HepG2 (cell line): Measurements from ENCODE around the gene GALR2. TPM values are rescaled to one million over a fixed set of nuclear protein-coding genes. Genes with fewer than 3 reads are reported as not detected.
A peak's percentile ranks its signal among the peaks of the same experiment; 100 is the strongest.

Experiments
- ATAC-seq: fragments of 200-7000 bp; cut with Tn5 transposase; 3 replicates; pipeline ENCODE4 v1.9.1; 2020; ENCODE audit warnings: mild to moderate bottlenecking, moderate library complexity
- BruUV-seq: library from RNA; stranded (reverse); fragments of 400-500 nt; replicated peaks from 2 replicates; lab custom pipeline; 2021; lab: Mats Ljungman, UMichigan
- CTCF ChIA-PET: fragments of 300-600 bp; formaldehyde crosslinking; extraction: SDS; loops from one replicate; lab custom pipeline; 2021; ENCODE audit warnings: low total read pairs, inconsistent platforms, low intra/inter-chr PET ratio; lab: Yijun Ruan, JAX
- POLR2A ChIA-PET: fragments of 350-600 bp; sonication (Branson Sonifier 250); formaldehyde crosslinking; loops from one replicate; lab custom pipeline; 2020; ENCODE audit warnings: antibody characterized with exemption, inconsistent platforms; lab: Yijun Ruan, JAX
- DNase-seq: peaks from one replicate; pipeline ENCODE4 v3.0.0-alpha.2; 2015; ENCODE audit warnings: low spot score
- FAIRE-seq: peaks from 3 replicates; lab custom pipeline; 2011; peaks lifted over from hg19 to GRCh38; lab: Jason Lieb, UNC
- H2AFZ ChIP-seq: one replicate; pipeline ENCODE4 v1.6.1; 2011; ENCODE audit warnings: low read length, inconsistent platforms
- H3K27ac ChIP-seq: fragments of 300-600 bp; 3 replicates; pipeline ENCODE4 v1.8.0; 2011; ENCODE audit warnings: mixed run types, mild to moderate bottlenecking, mixed read lengths, low read length, inconsistent platforms; ENCODE audit not compliant: insufficient read depth; ENCODE audit errors: extremely low read length
- H3K27me3 ChIP-seq, 2 experiments: fragments of 200-600 bp in 1 of 2; 2 replicates in 1 of 2; 3 replicates in 1 of 2; pipeline versions ENCODE4 v1.6.0 to v1.8.0; 2011; ENCODE audit warnings: low read length in 2 of 2, mild to moderate bottlenecking in 2 of 2, moderate library complexity in 2 of 2, inconsistent platforms in 1 of 2; ENCODE audit not compliant: insufficient read depth in 2 of 2, control insufficient read depth in 1 of 2
- H3K36me3 ChIP-seq, 2 experiments: fragments of 200-600 bp in 1 of 2; replicated peaks in 1 of 2; 2 replicates in 1 of 2; 3 replicates in 1 of 2; pipeline versions ENCODE4 v1.5.1 to v1.8.0; 2011; ENCODE audit warnings: low read length in 2 of 2, inconsistent platforms in 1 of 2; ENCODE audit not compliant: insufficient read depth in 2 of 2, control insufficient read depth in 1 of 2
- H3K4me1 ChIP-seq: 2 replicates; pipeline ENCODE4 v1.5.1; 2012; ENCODE audit warnings: low read length, inconsistent platforms; ENCODE audit not compliant: insufficient read depth
- H3K4me2 ChIP-seq: 2 replicates; pipeline ENCODE4 v1.6.0; 2011; ENCODE audit warnings: low read depth, low read length, inconsistent platforms
- H3K4me3 ChIP-seq, 3 experiments: fragments of 200-600 bp in 1 of 3; sonication (generic), shearing (Covaris generic) in 1 of 3; replicated peaks in 1 of 3; 2 replicates each; pipeline ENCODE4 v1.5.1; 2011 to 2016; ENCODE audit warnings: low read length in 3 of 3, inconsistent platforms in 2 of 3, low read depth in 2 of 3, mild to moderate bottlenecking in 2 of 3, control low read depth in 1 of 3, mixed read lengths in 1 of 3; ENCODE audit not compliant: insufficient read depth in 1 of 3
- H3K79me2 ChIP-seq: one replicate; pipeline ENCODE4 v1.6.1; 2011; ENCODE audit warnings: low read length, inconsistent platforms; ENCODE audit not compliant: insufficient read depth
- H3K9ac ChIP-seq: 2 replicates; pipeline ENCODE4 v1.6.0; 2011; ENCODE audit warnings: mild to moderate bottlenecking, low read depth, low read length, inconsistent platforms; ENCODE audit not compliant: insufficient read depth
- H3K9me3 ChIP-seq: 2 replicates; pipeline ENCODE4 v1.5.1; 2012; ENCODE audit warnings: mild to moderate bottlenecking, low read length
- H4K20me1 ChIP-seq: 2 replicates; pipeline ENCODE4 v1.6.0; 2011; ENCODE audit warnings: inconsistent platforms, mild to moderate bottlenecking, low read length, moderate library complexity; ENCODE audit not compliant: insufficient read depth
- AKAP8 ChIP-seq: sonication (generic); formaldehyde crosslinking; IDR thresholded peaks from 2 replicates; pipeline ENCODE4 v1.5.1; 2020; ENCODE audit warnings: mild to moderate bottlenecking, missing genetic modification reagents
- CBFB ChIP-seq: sonication (generic); formaldehyde crosslinking; IDR thresholded peaks from 2 replicates; pipeline ENCODE4 v1.4.0; 2020; ENCODE audit warnings: missing genetic modification reagents
- GPN1 ChIP-seq: sonication (generic); formaldehyde crosslinking; IDR thresholded peaks from 2 replicates; pipeline ENCODE4 v1.5.1; 2020; ENCODE audit warnings: missing genetic modification reagents, borderline replicate concordance
- MATR3 ChIP-seq: sonication (generic); formaldehyde crosslinking; IDR thresholded peaks from 2 replicates; pipeline ENCODE4 v1.4.0; 2020; ENCODE audit warnings: missing genetic modification reagents
- MEIS1 ChIP-seq: sonication (generic); formaldehyde crosslinking; IDR thresholded peaks from 2 replicates; pipeline ENCODE4 v1.9.0; 2021; ENCODE audit warnings: mild to moderate bottlenecking, missing genetic modification reagents, moderate library complexity, borderline replicate concordance
- MYC ChIP-seq: sonication (generic); formaldehyde crosslinking; IDR thresholded peaks from 2 replicates; pipeline ENCODE4 v1.9.0; 2021; ENCODE audit warnings: missing genetic modification reagents, borderline replicate concordance
- NPAS2 ChIP-seq: sonication (generic); formaldehyde crosslinking; IDR thresholded peaks from 2 replicates; pipeline ENCODE4 v1.8.0; 2022; ENCODE audit warnings: mild to moderate bottlenecking, missing genetic modification reagents, borderline replicate concordance
- NR3C1 ChIP-seq: sonication (generic); formaldehyde crosslinking; IDR thresholded peaks from 2 replicates; pipeline ENCODE4 v1.4.0; 2020; ENCODE audit warnings: missing genetic modification reagents
- SALL2 ChIP-seq: sonication (generic); formaldehyde crosslinking; IDR thresholded peaks from 2 replicates; pipeline ENCODE4 v1.8.1; 2023; ENCODE audit warnings: mild to moderate bottlenecking, missing genetic modification reagents, inconsistent platforms
- TMF1 ChIP-seq: sonication (generic); formaldehyde crosslinking; IDR thresholded peaks from 2 replicates; pipeline ENCODE4 v1.8.1; 2022; ENCODE audit warnings: low read depth, missing genetic modification reagents
- XBP1 ChIP-seq: sonication (generic); formaldehyde crosslinking; IDR thresholded peaks from 2 replicates; pipeline ENCODE4 v1.5.0; 2020; ENCODE audit warnings: missing genetic modification reagents
- ZNF225 ChIP-seq: sonication (generic); formaldehyde crosslinking; IDR thresholded peaks from 2 replicates; pipeline ENCODE4 v1.4.0; 2020; ENCODE audit warnings: mild to moderate bottlenecking, missing genetic modification reagents
- ZNF441 ChIP-seq: sonication (generic); formaldehyde crosslinking; IDR thresholded peaks from 2 replicates; pipeline ENCODE4 v1.7.0; 2021; ENCODE audit warnings: missing genetic modification reagents, borderline replicate concordance
- ZNF614 ChIP-seq: IDR thresholded peaks from 2 replicates; pipeline ENCODE4 v1.6.1; 2018; ENCODE audit warnings: missing biosample characterization, missing genetic modification reagents, inconsistent platforms, borderline replicate concordance
- ZNF761 ChIP-seq: sonication (generic); formaldehyde crosslinking; conservative IDR thresholded peaks from 2 replicates; pipeline ENCODE4 v1.4.0; 2020; ENCODE audit warnings: mild to moderate bottlenecking, missing genetic modification reagents
- ZNF772 ChIP-seq: sonication (generic); formaldehyde crosslinking; IDR thresholded peaks from 2 replicates; pipeline ENCODE4 v1.5.0; 2020; ENCODE audit warnings: mild to moderate bottlenecking, missing genetic modification reagents
- ZNF773 ChIP-seq: sonication (generic); formaldehyde crosslinking; IDR thresholded peaks from 2 replicates; pipeline ENCODE4 v1.4.0; 2020; ENCODE audit warnings: missing genetic modification reagents, borderline replicate concordance
- ZNF788 ChIP-seq: sonication (generic); formaldehyde crosslinking; IDR thresholded peaks from 2 replicates; pipeline ENCODE4 v1.5.0; 2020; ENCODE audit warnings: mild to moderate bottlenecking, missing genetic modification reagents, borderline replicate concordance
- ZNF839 ChIP-seq: sonication (generic); formaldehyde crosslinking; IDR thresholded peaks from 2 replicates; pipeline ENCODE4 v1.4.0; 2020; ENCODE audit warnings: missing genetic modification reagents, mild to moderate bottlenecking, borderline replicate concordance
- ZSCAN9 ChIP-seq: IDR thresholded peaks from 2 replicates; pipeline ENCODE4 v1.6.1; 2016; ENCODE audit warnings: borderline replicate concordance
- WGBS: methylation state at CpG from one replicate; pipeline ENCODE4 v1.1.6; 2017; ENCODE audit warnings: low lambda C conversion rate; 5-methylcytosine and 5-hydroxymethylcytosine counted together
- in situ Hi-C: cut with HindIII; loops from 2 replicates; pipeline ENCODE4 v1.10.0; 2017; ENCODE audit warnings: low pct_unique_long_range_greater_than_20kb; ENCODE audit not compliant: extremely low pct_ligation_motif_present
- intact Hi-C: fragments of 100-400 bp; cut with micrococcal nuclease; formaldehyde crosslinking; loops from one replicate; pipeline ENCODE4 v1.10.0; 2022; ENCODE audit not compliant: unreplicated experiment
- polyA plus RNA-seq, 8 experiments: library from polyadenylated mRNA; depleted of rRNA in 3 of 8; stranded (reverse) in 7 of 8; unstranded in 1 of 8; fragments of >200 nt; fragmentation: Illumina TruSeq in 4 of 8; extraction: Trizol in 4 of 8; gene quantifications; 2 replicates each; pipeline versions ENCODE4 v1.2.1 to v1.2.3, GENCODE V29; 2011 to 2016; ENCODE audit warnings: low read depth in 4 of 8, missing spikeins in 1 of 8, mixed read lengths in 1 of 8; ENCODE audit not compliant: insufficient read depth in 1 of 8
- total RNA-seq, 5 experiments: library from RNA; depleted of rRNA; stranded (reverse); fragments of >200 nt; fragmentation: Illumina TruSeq; extraction: Trizol; gene quantifications; 2 replicates each; pipeline ENCODE4 v1.2.3, GENCODE V29; 2016; ENCODE audit warnings: low read depth in 1 of 5
- TF ChIP-seq, protein P1 (sequence below): sonication (generic); formaldehyde crosslinking; IDR thresholded peaks from 2 replicates; pipeline ENCODE4 v1.4.0; 2020; ENCODE audit warnings: missing genetic modification reagents
- TF ChIP-seq, protein P2 (sequence below): IDR thresholded peaks from 2 replicates; pipeline ENCODE4 v1.6.1; 2016; ENCODE audit warnings: missing genetic modification reagents, missing compliant biosample characterization
- TF ChIP-seq, protein P3 (sequence below): sonication (generic); formaldehyde crosslinking; IDR thresholded peaks from 2 replicates; pipeline ENCODE4 v1.9.0; 2022; ENCODE audit warnings: low read depth, missing genetic modification reagents

The GALR2 gene
- total and polyA plus RNA-seq, 2 of the 13 experiments (the other 11 are each of a cell fraction or from before 2014, with no cell fraction given): 0.48 to 0.58 TPM

DNA sequence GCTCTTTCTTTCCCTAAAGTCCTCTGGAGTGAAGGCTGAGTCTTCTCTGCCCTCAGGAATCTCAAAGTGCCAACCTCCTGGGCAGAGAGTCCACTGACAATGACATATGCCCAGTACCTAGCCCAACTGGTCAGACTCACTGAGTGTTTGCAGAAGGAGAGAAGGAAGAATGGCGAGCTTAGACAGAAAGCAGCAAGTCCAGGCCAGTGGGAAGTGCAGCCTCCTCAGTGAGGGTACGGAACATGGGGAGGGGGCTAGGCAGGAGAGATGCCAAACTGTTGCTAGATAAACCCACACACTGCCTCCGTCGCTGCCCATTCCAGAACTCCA lies 28.3 kb downstream of the GALR2 start:
- H4K20me1 ChIP-seq: no peaks in the 10 kb centered on the region
- H2AFZ ChIP-seq: no peak overlapping the region
- H3K9ac ChIP-seq: peak overlapping the region; percentile 86
- FAIRE-seq (no peak), DNase-seq (no peak), ATAC-seq (peak; percentile 13; the same call in 2 of the 3 replicates)
- peaks cover 48% of the 10 kb centered on the region for H3K4me1 ChIP-seq
- ChIA-PET CTCF (no interaction called here), POLR2A (interaction anchor here (0.7 to 2.3 kb wide), 12 partner anchors 8 to 323 kb away, joined by 3 to 8 read pairs (median 4); partner anchors contain the start of genes SRP68 and ZACN)
- no peaks in the 10 kb centered on the region for H3K9me3 ChIP-seq
- H3K4me3 ChIP-seq: peak overlapping the region; percentile 78 to 87 (median 79)
- TSS peak; percentile 66 for BruUV-seq
- 4% methylated on average over 4 of the region's 4 CpGs for WGBS
- H3K27me3 ChIP-seq: no peaks in the 10 kb centered on the region; a peak in 1 of 5 replicates
- H3K4me2 ChIP-seq: peak overlapping the region; percentile 97
- H3K27ac ChIP-seq: peak overlapping the region; percentile 83
- H3K79me2 ChIP-seq: peaks cover 18% of the 10 kb centered on the region
- in situ Hi-C loops: no loop called here
- intact Hi-C loops: loop anchor here (2.0 kb wide), 1 partner anchor 24 kb away; the partner anchor contains the start of gene ZACN
- peaks cover 14 to 29% of the 10 kb centered on the region in 2 experiments for H3K36me3 ChIP-seq
- TF ChIP-seq NR3C1 (CRISPR knock-in tag) (no peak), ZSCAN9 (CRISPR knock-in tag) (peak; percentile 21; the same call in 1 of the 2 replicates), ZNF441 (CRISPR knock-in tag) (no peak), NPAS2 (CRISPR knock-in tag) (no peak), ZNF225 (CRISPR knock-in tag) (peak; percentile 32; the same call in 1 of the 2 replicates), ZNF761 (CRISPR knock-in tag) (no peak), CBFB (CRISPR knock-in tag) (no peak), ZNF773 (CRISPR knock-in tag) (no peak), AKAP8 (peak; percentile 8; the same call in 1 of the 2 replicates), ZNF788 (0 out of 2 replicates have a peak, but pooled peaks have one; percentile 10), ZNF772 (CRISPR knock-in tag) (0 out of 2 replicates have a peak, but pooled peaks have one; percentile 26), GPN1 (CRISPR knock-in tag) (0 out of 2 replicates have a peak, but pooled peaks have one; percentile 46), ZNF839 (peak; percentile 39; the same call in 1 of the 2 replicates), XBP1 (no peak), TMF1 (CRISPR knock-in tag) (peak; percentile 40; the same call in 1 of the 2 replicates), MYC (CRISPR knock-in tag) (peak; percentile 10; the same call in 1 of the 2 replicates), SALL2 (CRISPR knock-in tag) (0 out of 2 replicates have a peak, but pooled peaks have one; percentile 16), MATR3 (no peak), MEIS1 (no peak), ZNF614 (CRISPR knock-in tag) (0 out of 2 replicates have a peak, but pooled peaks have one; percentile 37)
- TF ChIP-seq, protein P1, sequence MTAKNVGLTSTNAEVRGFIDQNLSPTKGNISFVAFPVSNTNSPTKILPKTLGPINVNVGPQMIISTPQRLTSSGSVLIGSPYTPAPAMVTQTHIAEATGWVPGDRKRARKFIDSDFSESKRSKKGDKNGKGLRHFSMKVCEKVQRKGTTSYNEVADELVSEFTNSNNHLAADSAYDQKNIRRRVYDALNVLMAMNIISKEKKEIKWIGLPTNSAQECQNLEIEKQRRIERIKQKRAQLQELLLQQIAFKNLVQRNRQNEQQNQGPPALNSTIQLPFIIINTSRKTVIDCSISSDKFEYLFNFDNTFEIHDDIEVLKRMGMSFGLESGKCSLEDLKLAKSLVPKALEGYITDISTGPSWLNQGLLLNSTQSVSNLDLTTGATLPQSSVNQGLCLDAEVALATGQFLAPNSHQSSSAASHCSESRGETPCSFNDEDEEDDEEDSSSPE (CRISPR knock-in tag): no peak
- TF ChIP-seq, protein P2, sequence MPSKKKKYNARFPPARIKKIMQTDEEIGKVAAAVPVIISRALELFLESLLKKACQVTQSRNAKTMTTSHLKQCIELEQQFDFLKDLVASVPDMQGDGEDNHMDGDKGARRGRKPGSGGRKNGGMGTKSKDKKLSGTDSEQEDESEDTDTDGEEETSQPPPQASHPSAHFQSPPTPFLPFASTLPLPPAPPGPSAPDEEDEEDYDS: no peak
- TF ChIP-seq, protein P3, sequence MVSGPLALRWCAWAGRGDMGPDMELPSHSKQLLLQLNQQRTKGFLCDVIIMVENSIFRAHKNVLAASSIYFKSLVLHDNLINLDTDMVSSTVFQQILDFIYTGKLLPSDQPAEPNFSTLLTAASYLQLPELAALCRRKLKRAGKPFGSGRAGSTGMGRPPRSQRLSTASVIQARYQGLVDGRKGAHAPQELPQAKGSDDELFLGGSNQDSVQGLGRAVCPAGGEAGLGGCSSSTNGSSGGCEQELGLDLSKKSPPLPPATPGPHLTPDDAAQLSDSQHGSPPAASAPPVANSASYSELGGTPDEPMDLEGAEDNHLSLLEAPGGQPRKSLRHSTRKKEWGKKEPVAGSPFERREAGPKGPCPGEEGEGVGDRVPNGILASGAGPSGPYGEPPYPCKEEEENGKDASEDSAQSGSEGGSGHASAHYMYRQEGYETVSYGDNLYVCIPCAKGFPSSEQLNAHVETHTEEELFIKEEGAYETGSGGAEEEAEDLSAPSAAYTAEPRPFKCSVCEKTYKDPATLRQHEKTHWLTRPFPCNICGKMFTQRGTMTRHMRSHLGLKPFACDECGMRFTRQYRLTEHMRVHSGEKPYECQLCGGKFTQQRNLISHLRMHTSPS: 0 out of 2 replicates have a peak, but pooled peaks have one; percentile 36
